ENCODE results near the gene VPS39.

GRCh38 chr15:42207674-42208579 is at the start of gene VPS39:
- TF ChIP-seq POLR2AphosphoS5 (IDR thresholded peaks at IDR 0.05; ENCODE audit: low read depth, low read length) (peak; percentile 73), CTCF (IDR thresholded peaks at IDR 0.05) (no peak), REST (IDR thresholded peaks at IDR 0.05; ENCODE audit: insufficient read depth in 1 of 2, low read depth in 2 of 2, low read length in 1 of 2) (no peak), SIN3A (IDR thresholded peaks at IDR 0.05; ENCODE audit: borderline replicate concordance, insufficient read depth, low read depth, low read length) (peak; percentile 83; the same call in 1 of the 2 replicates)

Data from Panc1 (cell line).